ENCODE results near the gene AKAIN1. TPM values are rescaled to one million over a fixed set of nuclear protein-coding genes. Genes with fewer than 3 reads are reported as not detected.

AKAIN1 gene
- total and polyA plus RNA-seq, 2 experiments from 2014 or later: not detected

GRCh38 chr18:5122272-5122671, 74.8 kb downstream of the AKAIN1 start:
- DNase-seq (ENCODE audit: low spot score) (no peak), ATAC-seq (no peak)
- Mint-ChIP-seq H3K27ac (no peak overlapping the region), H3K9me3 (peaks cover 39% of the 10 kb centered on the region), H3K36me3 (ENCODE audit: low read depth) (peaks cover 19% of the 10 kb centered on the region), H3K4me3 (no peak overlapping the region), H3K27me3 (ENCODE audit: insufficient read depth, low read depth, poor library complexity) (peaks cover 2% of the 10 kb centered on the region), H3K4me1 (no peaks in the 10 kb centered on the region)
- Histone ChIP-seq H3K27me3 (ENCODE audit: insufficient read depth) (no peaks in the 10 kb centered on the region), H3K79me2 (replicated peaks; ENCODE audit: insufficient read depth) (no peaks in the 10 kb centered on the region), H3K4me3 (no peak overlapping the region), H3K27ac (ENCODE audit: low read depth) (no peak overlapping the region), H2AFZ (no peak overlapping the region), H3K9me2 (ENCODE audit: insufficient read depth) (peaks cover under 1% of the 10 kb centered on the region), H3K36me3 (ENCODE audit: insufficient read depth) (peaks cover 8% of the 10 kb centered on the region; the same call in 1 of the 2 replicates), H3K4me1 (ENCODE audit: insufficient read depth) (no peaks in the 10 kb centered on the region), H3K4me2 (no peak overlapping the region), H4K20me1 (replicated peaks; ENCODE audit: insufficient read depth) (no peaks in the 10 kb centered on the region), H3F3A (replicated peaks; ENCODE audit: low read depth) (no peaks in the 10 kb centered on the region)
- no peak for TF ChIP-seq ZNF114 (CRISPR knock-in tag; IDR thresholded peaks at IDR 0.05)

- Histone ChIP-seq H3K27me3 (ENCODE audit: insufficient read depth) (no peaks in the 10 kb centered on the region), H3K27ac (ENCODE audit: low read depth) (no peak overlapping the region), H3F3A (replicated peaks; ENCODE audit: low read depth) (no peaks in the 10 kb centered on the region), H3K4me3 (no peak overlapping the region), H3K4me1 (ENCODE audit: insufficient read depth) (no peaks in the 10 kb centered on the region), H4K20me1 (replicated peaks; ENCODE audit: insufficient read depth) (no peaks in the 10 kb centered on the region), H3K79me2 (replicated peaks; ENCODE audit: insufficient read depth) (no peaks in the 10 kb centered on the region), H2AFZ (no peak overlapping the region), H3K36me3 (ENCODE audit: insufficient read depth) (no peaks in the 10 kb centered on the region), H3K4me2 (no peak overlapping the region), H3K9me2 (ENCODE audit: insufficient read depth) (no peaks in the 10 kb centered on the region)
- H3K4me1 Mint-ChIP-seq: peaks cover 3% of the 10 kb centered on the region; the same call in 1 of the 3 replicates
- no peak overlapping the region for H3K4me3 Mint-ChIP-seq
- TF ChIP-seq ZNF462 (CRISPR knock-in tag; IDR thresholded peaks at IDR 0.05) (no peak), JUNB (IDR thresholded peaks at IDR 0.05; ENCODE audit: unreplicated experiment) (no peak), EZH2phosphoT487 (IDR thresholded peaks at IDR 0.05; ENCODE audit: unreplicated experiment) (no peak), ZNF331 (CRISPR knock-in tag; IDR thresholded peaks at IDR 0.05; ENCODE audit: low read depth) (no peak), ZNF114 (CRISPR knock-in tag; IDR thresholded peaks at IDR 0.05) (no peak), POLR2AphosphoS5 (IDR thresholded peaks at IDR 0.05; ENCODE audit: low read depth) (no peak), ETS1 (IDR thresholded peaks at IDR 0.05) (no peak), CREB1 (CRISPR knock-in tag; IDR thresholded peaks at IDR 0.05; ENCODE audit: low read depth) (no peak), CTCF (conservative IDR thresholded peaks at IDR 0.05; ENCODE audit: low read depth in 2 of 2) (no peak)
- H3K9me3 Mint-ChIP-seq: peaks cover 4% of the 10 kb centered on the region; the same call in 1 of the 3 replicates
- peaks cover 1% of the 10 kb centered on the region for H3K27me3 Mint-ChIP-seq (ENCODE audit: insufficient read depth, low read depth, poor library complexity)
- DNase-seq (ENCODE audit: low spot score) (no peak), ATAC-seq (no peak)
- H3K36me3 Mint-ChIP-seq (ENCODE audit: low read depth): no peaks in the 10 kb centered on the region
- no peak overlapping the region for H3K27ac Mint-ChIP-seq
Observed at GRCh38 chr18:5110266-5110665, 86.8 kb downstream of the AKAIN1 start.

Measured in GM23338 (cell line).